EL (cell line): ENCODE data around the gene MAD2L2.

ENCODE experiments used
- DNase-seq: peaks from one replicate; pipeline ENCODE4 v3.0.0-alpha.2; 2016

MAD2L2 gene

DNA sequence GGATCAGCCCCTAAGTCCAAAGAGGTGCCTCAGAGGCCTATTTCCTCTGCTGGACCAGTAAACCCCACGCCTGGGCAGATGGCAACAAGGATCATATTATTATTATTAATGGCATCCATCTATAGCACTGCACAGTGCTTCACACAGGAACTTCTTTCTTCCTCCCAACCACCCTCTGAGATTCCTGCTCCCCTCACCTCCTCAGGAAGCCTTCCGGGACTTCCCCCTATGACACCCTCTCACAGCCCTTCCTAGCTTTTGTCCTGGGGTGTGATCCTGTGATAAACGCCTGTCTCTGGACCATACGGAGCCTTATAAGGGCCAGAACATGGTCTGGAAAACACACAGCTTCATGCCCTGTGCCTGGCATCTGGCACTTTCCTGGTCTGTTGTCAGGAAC, 29.9 kb downstream of the MAD2L2 start:
- DNase-seq = no peak

DNA sequence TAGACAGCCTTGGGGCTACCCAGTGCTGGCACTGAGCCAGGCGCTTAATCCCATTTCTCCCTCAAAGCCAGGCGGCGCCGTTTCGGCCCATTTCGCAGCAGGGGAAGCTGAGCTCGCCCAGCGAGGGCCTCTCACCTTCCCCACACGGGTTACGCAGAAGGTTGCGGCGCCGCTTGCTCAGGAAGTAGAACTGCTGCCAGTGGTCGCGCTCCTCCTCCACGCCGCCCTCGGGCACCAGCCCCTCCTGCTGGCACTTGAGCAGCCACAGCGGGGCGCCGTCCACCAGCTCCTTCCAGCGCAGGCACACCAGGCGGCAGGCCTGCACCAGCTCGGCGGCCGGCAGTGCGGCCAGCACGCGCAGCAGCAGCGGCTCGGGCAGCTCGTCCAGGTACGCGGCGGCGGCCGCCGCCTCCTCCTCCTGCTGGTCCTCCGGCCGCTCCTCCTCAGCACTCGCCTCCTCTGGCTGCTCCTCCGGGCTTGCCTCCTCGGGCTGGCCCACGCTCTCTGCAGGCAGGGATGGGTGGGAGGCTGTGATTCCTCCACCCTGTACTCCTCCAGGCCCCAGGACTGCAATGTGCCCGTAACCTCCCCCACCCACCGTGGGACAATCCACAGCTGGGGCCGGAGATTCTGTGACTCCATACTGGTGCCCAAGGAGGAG, 30.5 kb downstream of the MAD2L2 start:
- peak; percentile 75 for DNase-seq

DNA sequence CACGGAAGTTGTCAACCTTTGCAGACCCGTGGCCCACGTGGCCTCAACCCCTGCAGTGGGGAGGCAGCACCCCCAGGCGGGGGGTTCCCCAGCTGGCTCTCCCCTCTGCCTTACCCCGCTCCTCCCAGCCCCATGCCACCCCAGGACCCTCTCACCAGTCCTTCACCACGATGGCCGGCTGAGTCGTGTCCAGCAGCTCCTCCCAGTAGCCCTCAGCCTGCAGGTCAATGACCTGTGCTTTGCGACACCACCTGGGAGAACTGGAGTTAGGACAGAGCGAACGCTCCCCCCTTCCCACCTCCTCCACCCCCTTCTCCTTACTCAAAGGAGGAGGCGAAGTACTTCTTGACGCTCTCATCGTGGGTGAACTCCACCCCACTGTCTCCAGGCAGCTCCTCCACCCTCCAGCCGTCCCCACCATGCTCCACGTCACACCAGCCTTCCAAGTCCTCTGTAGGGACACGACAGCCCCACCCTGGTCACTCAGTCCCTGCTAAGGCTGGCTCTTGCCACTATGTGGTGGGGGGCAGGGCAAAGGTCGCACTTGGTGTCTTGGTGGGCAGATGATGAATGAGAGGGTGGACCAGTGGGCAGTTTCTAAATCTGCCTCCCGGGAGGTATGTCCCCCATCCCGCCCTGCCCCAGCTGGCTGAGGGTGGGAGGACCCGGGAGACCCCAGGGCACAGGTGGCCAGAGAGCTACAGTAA, 31.2 kb downstream of the MAD2L2 start:
- DNase-seq = no peak

DNA sequence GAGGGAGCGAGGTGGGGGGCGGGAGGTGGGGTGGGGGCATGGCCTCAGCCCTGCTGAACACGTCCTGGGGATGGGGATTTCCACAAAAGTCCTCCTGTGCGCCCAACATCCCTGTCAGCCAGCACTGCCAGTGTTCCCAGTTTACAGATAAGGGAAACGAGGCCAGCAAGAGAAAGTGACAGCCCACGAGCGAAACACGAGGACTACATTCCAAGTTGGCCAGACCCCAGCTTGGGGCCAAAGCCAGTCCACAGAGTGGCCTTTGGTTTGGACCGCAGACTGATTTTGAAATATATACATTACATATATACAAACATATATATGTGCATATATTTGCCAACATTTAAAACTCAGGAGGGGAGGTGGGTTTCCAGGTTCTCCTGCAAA, 31.7 kb downstream of the MAD2L2 start:
- no peak for DNase-seq

DNA sequence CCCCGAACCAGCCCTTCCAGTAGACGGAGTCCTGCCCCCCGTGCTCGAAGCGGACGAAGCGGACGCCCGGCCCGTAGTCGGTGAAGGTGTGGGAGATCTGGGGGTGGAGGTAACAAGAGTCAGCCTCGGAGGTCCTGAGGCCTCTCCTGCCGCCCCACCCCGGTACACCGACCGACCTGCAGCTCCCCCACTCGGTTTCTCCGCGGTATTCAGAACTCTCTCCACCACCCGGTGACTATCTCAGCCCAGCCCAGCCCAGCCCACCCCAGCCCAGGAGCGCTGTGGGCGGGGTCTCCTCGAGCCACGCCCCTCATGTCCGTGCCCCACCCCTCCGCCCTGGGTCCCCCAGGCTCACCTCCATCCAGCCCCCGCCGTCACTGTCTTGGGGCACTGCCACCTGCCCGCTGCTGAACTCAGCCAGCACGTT, 32.2 kb downstream of the MAD2L2 start:
- no peak for DNase-seq

DNA sequence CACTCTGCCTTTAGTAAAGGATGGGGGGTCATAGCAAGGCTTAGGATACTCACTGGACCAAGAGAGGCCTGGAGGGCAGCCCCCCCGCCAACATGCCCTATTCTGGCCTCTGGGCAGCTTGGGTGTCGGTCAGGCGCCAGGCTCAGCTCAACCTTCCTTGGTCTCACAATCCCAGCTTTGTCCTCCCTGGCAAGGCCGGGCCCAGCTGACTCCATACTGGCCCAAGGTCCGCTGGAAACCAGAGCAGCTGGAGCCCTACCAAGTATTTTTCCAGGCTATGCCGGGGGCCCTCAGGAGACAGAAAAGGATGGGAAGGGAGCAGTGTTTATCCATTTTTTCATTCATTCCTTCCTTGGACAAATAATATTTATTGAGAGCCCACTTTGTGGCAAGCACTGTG, 32.9 kb downstream of the MAD2L2 start:
- no peak for DNase-seq

DNA sequence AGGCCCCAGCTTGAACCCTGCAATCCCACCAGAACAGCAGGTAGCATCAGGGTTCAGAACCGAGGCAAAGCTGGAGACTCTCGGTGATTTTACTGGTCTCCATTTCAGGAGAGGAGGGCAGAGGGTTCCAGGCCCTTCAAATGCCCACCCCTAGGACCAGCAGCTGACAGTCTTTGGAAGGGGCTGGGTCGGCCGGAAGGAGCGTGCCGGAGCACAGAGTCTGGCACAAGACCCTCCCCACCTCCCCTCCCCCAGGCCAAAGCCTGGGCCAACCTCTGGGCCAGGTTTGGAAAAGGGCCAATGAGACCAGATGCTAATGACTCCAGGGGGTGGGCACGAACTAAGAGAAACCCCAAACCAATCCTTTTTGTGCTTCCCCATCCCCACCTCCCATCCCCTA, 33.6 kb downstream of the MAD2L2 start:
- no peak for DNase-seq

DNA sequence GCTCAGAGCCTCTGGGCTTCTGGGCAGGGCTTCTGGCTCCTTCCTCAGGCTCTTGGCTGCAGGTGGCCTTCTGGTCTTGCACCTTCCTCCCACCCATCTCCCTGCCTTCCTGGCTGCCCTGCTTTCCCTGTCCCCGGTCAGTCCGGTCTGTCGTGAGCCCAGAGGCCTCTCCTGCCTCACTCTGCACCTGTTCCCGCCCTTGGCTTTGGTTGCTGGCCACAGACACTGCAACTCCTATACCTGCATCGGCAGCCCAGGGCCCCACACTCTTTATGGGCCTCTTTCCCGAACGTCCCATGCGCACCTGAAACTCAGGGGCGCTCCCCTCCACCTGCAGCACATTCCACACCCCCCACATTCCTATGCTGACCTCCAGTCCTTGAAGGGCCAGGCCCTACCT, 34.6 kb downstream of the MAD2L2 start:
- no peak for DNase-seq

DNA sequence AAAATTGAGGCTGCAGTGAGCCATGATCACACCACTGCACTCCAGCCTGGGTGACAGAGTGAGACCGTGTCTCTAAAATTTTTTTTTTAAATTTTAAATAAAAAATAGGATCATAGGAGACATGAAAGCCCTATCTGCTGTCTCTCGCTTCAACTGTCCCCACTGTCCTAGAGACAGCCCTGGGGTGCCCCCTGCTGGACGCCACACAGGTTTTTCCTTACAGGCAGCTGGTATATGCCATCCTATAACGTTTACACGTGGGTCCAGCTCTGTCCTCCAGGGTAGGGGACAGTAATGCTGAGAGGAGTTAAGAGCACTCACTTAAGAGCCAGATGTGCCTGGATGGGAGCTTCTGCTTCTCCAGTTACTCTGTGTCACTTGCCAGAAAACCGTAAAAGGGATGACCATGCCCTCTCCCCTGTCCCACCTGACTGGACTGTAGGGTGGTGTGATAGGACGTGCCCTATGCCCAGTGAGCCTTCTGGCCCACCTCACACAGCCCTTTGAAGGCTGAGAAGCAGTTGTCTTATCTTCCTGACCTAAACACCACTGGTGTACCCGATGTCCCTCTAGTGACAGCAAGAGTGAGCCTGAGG, 35.2 kb downstream of the MAD2L2 start:
- peak; percentile 73 for DNase-seq

DNA sequence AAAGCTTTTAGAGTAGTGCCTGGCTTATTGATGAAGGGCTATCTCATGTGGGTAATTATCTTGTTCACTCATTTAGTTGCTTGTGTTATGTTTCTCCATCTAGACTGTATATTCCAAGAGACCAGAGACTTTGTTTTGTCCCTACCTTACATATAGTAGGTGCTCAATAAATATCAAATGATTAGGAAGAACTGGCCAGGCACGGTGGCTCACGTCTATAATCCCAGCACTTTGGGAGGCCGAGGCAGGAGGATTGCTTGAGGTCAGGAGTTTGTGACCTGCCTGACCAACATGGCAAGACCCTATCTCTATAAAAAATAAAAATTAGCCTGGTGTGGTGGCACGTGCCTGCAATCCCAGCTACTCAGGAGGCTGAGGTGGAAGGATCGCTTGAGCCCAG, 35.7 kb downstream of the MAD2L2 start:
- no peak for DNase-seq

DNA sequence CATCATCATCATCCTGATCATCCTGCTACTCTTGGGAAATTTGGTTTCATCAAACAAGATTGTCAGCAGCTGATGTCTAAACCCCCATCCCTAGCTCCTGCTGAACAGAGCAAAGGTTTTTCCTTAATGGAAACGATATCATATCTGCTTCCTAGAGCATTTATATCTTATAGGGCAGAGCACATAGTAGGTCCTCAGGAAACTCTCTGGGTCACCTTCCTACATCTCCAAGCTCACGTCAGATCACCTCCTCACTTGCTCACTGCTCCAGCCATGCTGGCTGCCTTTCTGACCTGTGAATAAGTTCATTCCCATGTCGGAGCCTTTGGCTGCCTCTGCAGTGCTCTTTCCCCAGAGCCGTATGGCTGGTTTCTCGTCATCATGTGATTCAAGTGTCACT, 37.2 kb downstream of the MAD2L2 start:
- DNase-seq = no peak

DNA sequence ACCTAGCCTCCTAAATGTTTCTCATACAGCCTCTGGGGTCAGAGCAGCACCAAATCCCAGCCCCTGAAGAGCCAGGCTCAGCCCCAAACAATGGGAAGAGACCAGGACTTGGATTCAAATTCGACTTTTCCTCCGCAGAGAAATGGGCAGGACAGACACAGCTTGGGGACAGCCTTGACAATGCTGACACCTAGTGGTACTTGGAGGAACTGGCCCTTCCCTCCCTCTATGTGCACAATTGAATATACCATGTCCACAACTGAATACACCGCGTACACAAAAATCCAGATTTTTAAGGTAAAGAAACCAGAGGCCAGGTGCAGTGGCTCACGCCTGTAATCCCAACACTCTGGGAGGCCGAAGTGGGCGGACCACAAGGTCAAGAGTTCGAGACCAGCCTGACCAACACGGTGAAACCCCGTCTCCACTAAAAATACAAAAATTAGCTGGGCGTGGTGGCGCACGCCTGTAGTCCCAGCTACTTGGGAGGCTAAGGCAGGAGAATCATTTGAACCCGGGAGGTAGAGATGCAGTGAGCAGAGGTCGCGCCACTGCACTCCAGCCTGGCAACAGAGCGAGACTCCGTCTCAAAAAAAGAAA, 38.4 kb downstream of the MAD2L2 start:
- peak; percentile 62 for DNase-seq

DNA sequence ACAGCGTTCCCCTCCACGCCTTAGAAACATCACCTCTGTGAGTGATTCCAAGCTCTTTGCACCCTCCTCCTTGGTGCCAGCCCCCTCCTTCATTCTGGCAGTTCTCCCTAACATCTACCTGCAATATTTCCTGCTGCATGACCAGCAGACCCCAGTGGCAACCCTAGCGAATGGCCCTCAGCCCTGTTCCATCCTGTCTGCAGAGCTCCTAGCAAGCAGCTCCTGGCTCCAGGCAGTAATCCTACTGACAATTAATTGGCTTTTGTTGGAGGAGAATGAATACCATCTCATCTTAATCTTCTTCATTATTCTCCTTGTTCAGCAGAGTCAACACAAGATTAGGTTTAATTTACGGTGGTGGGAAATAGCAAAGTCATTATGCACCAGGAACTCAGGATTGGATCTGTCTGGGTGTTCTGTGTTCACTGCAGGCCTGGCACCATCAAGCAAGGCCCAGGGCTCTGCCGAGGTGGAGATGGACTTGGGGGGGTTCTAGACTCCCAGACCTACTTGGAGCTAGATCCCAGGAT, 39.1 kb downstream of the MAD2L2 start:
- DNase-seq = no peak

DNA sequence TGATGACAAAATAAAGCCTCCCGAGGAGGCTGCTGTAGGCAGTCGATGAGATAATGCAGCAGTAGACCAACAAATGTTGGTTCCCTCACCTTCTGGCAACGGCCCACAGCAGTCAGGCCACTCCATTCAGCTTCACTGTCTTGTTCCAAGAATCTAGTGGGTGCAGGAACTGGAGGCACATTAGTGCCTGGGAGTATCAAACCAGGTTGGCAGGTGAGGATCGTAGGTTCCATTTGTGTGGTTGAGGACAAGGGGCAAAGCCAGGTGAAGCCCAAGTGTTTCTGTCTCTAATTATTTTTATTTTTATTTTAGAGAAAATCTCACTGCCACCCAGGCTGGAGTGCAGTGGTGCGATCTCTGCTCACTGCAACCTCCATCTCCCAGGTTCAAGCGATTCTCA, 40.0 kb downstream of the MAD2L2 start:
- DNase-seq = no peak

DNA sequence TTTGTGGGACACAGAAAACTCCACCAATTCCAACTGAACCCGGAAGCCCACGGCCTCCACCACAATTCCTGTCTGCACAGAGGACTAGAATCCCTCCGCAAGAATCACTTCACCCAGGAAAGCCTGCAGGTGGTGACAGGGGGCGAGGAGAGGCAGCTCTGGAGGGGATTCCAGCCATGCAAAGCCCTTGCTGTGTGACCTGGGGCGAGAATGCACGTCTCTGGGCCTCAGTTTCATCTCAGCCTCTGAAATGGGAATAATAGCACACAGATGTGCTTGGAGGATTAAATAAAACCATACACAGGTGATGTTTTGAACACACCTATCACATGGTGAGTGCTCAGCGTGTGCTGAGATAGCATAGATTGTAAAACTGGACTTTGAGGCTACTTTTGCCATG, 40.8 kb downstream of the MAD2L2 start:
- no peak for DNase-seq

DNA sequence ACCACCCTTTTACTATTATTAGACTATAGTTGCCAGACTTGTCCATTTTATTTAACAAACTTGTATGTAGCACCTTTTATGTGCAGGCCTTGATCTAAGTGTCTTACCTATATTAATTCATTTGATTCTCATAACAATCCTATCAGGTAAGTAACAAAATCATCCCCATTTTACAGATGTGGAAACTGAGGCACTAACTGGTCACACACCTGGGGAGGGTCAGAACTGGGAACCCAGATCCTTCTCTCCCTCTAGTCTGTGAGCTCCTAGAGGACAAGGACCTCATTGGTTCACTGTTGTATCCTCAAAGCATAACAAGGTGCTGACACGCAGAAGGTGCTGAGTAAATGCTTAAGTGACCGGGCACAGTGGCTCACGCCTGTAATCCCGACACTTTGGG, 41.6 kb downstream of the MAD2L2 start:
- DNase-seq = no peak

DNA sequence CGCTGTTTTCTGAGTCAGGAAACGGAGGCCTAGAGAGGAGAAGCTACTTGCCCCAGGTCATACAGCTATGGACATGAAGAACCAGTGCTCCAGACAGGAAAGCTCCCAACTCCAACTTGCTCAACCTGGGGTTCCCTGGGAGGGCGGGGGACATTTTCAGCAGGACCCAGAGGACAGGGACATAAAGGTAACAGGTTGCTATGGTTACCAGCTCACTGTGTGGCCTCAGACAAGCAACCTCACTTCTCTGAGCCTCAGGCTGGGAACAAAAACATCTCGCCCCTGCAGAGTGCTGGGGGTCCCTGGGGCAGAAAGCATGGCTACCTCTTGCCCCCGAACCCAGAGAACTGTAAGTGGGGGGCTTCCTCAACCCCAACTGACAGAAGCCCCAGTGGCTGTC, 42.8 kb downstream of the MAD2L2 start:
- no peak for DNase-seq

DNA sequence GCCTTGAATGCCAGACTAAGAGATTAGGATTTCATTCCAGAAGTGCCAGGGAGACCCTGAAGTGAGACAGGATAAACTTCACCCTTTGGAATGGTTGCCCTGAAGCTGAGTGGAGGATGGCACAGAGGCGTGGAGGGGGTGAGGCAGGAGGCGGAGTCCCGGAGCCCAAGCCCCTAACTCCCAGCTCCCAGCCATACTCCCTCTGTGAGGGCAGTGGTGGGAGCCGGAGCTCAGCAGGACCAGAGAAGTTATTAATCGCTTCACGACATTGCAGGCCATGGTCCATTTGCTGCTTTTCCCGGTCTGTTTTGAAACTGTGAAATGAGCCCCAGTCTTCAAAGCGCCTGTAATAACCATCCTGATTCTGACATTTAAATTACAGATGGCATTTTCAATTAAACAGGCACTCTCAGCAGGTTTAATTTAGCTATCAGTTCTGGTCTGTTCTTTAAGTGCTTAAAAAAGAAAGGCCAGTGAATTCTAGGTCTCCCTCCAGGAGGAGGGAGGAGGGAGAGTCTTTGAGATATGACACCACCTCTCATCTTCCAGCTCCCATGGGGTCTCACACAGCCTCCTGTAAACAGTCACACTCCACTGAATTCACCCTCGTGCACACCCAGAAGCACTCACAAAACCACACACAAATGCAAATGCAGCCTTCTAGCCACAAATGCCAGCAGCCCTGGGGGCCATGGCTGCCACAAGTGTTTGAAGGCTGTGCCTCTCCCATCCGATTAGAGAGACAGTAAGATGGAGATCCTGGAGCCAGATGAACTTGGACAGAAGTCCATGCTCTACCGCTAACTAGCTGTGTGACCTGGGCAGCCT, 46.4 kb downstream of the MAD2L2 start:
- no peak for DNase-seq

DNA sequence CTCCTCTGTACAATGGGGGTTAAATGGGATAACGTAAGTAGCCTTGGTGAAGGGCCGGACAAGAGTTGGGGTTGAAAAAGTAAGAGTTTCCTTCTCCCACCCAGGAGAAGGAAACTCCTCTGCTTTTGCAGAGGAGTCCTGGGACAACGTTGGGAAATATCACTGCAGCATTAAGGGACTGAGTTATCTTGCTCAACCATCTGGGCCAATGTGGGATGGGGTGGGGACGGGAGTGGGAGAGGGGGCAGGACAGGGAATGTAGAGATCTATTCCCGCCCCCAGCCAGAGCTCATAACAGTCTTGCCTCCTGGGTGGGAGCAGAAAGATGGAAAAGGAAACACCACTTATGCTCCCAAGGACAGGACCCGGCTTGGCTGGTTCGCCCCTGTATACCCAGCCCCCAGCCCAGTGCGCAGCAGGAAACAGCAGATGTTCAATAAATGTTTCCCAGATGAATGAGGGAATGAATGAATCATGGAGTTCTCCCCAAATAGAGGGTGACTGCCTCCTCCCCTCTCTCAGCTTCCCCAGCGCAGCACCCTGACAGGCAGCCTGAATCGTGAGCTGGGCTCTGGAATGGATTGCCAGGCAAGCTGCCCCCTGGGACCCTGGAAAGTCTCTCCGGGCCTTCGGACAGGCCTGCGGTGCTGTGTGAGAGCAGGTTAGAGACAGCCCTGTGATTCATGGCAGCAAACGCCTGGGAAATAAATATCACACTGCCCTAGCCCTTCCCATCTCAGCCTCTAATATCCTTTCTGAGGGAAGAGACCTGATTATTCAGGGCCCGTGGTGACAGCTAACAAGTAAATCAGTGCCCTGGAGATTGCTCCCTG, 51.5 kb downstream of the MAD2L2 start:
- DNase-seq = no peak

DNA sequence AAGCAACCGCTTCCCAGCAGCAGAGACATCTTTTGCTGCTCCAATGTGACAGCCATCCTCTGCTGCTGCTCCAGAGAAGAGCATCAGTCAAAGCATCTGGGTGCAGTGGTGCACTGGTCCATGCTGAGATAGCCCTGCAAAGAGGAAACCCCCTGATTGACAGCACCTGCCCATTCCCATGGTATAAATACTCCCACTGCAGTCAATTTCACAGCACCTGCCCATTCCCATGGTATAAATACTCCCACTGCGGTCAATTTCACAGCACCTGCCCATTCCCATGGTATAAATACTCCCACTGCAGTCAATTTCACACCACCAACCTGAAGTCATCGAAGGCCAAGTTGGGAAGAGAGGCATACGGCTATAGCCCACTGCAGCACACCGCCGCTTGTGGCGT, 52.2 kb downstream of the MAD2L2 start:
- no peak for DNase-seq

DNA sequence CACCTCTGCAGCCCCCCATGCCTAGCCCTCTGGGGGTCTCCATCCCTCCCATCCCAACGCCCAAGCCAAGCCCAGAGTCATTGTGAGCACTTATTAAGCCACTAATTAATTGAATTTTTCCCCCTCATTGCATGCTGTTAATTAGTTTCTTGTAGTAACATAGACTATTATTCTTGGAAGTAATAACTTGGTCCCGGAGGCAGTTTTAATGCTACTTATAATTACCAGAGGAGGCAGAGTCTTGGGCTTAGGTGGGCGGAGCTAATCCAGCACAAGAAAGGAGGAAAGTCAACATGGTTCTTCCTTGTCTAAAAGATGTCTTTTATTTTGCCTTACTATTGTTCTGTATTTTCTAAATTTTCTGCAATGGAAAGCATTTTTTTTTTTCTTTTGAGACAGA, 54.4 kb downstream of the MAD2L2 start:
- no peak for DNase-seq
